Measurements from ENCODE around the gene ODR4.
"Not testable (repeated sequence)": the region's sequence is repeated elsewhere in the genome, so short reads cannot be mapped to it uniquely, and the experiment has no call there.

Gene ODR4

GRCh38 chr1:186420923-186421322, 45.3 kb downstream of the ODR4 start:
- in situ Hi-C loops (cut with MboI; ENCODE audit: low sequenced_read_pairs): no loop called here

- in situ Hi-C loops (cut with MboI; ENCODE audit: low sequenced_read_pairs): no loop called here
These were observed 45.8 kb downstream of the ODR4 start for GRCh38 chr1:186421446-186421845.

GRCh38 chr1:186424539-186424938, 48.9 kb downstream of the ODR4 start:
- in situ Hi-C loops (cut with MboI; ENCODE audit: low sequenced_read_pairs): no loop called here

- in situ Hi-C loops (cut with MboI; ENCODE audit: low sequenced_read_pairs): no loop called here
These were observed 50.5 kb downstream of the ODR4 start for GRCh38 chr1:186426118-186426517.

- in situ Hi-C loops (cut with MboI; ENCODE audit: low sequenced_read_pairs): no loop called here
These were observed 53.4 kb downstream of the ODR4 start for GRCh38 chr1:186429017-186429416.

- in situ Hi-C loops (cut with MboI; ENCODE audit: low sequenced_read_pairs): no loop called here
These were observed 59.7 kb downstream of the ODR4 start for GRCh38 chr1:186435336-186435735.

GRCh38 chr1:186438567-186438966, 62.9 kb downstream of the ODR4 start:
- in situ Hi-C loops (cut with MboI; ENCODE audit: low sequenced_read_pairs): no loop called here

GRCh38 chr1:186440584-186440983, 64.9 kb downstream of the ODR4 start:
- in situ Hi-C loops (cut with MboI; ENCODE audit: low sequenced_read_pairs): no loop called here

GRCh38 chr1:186442651-186443375, 67.2 kb downstream of the ODR4 start:
- in situ Hi-C loops (cut with MboI; ENCODE audit: low sequenced_read_pairs): no loop called here

- in situ Hi-C loops (cut with MboI; ENCODE audit: low sequenced_read_pairs): no loop called here
These were observed 68.0 kb downstream of the ODR4 start for GRCh38 chr1:186443638-186444037.

- in situ Hi-C loops (cut with MboI; ENCODE audit: low sequenced_read_pairs): no loop called here
These were observed 70.5 kb downstream of the ODR4 start for GRCh38 chr1:186446152-186446551.

- in situ Hi-C loops (cut with MboI; ENCODE audit: low sequenced_read_pairs): no loop called here
These were observed 79.3 kb downstream of the ODR4 start for GRCh38 chr1:186454981-186455380.

- in situ Hi-C loops (cut with MboI; ENCODE audit: low sequenced_read_pairs): no loop called here
These were observed 81.2 kb downstream of the ODR4 start for GRCh38 chr1:186456729-186457255.

GRCh38 chr1:186459161-186459560, 83.5 kb downstream of the ODR4 start:
- in situ Hi-C loops (cut with MboI; ENCODE audit: low sequenced_read_pairs): not testable (repeated sequence)

- in situ Hi-C loops (cut with MboI; ENCODE audit: low sequenced_read_pairs): no loop called here
These were observed 85.4 kb downstream of the ODR4 start, which contains the start of gene PDC for GRCh38 chr1:186461014-186461413. TSS of gene PDC (minus strand) at chr1:186461114. CDS start at chr1:186449459, 11,655 bp downstream.

- in situ Hi-C loops (cut with MboI; ENCODE audit: low sequenced_read_pairs): no loop called here
These were observed 87.9 kb downstream of the ODR4 start for GRCh38 chr1:186463511-186463910.

- in situ Hi-C loops (cut with MboI; ENCODE audit: low sequenced_read_pairs): no loop called here
These were observed 88.3 kb downstream of the ODR4 start for GRCh38 chr1:186463926-186464325.

- in situ Hi-C loops (cut with MboI; ENCODE audit: low sequenced_read_pairs): not testable (repeated sequence)
These were observed 89.9 kb downstream of the ODR4 start for GRCh38 chr1:186465491-186465890.

GRCh38 chr1:186465946-186466345, 90.3 kb downstream of the ODR4 start:
- in situ Hi-C loops (cut with MboI; ENCODE audit: low sequenced_read_pairs): no loop called here

All from hTERT RPE-1 (cell line).